ENCODE results near the gene MYRF. TPM values are rescaled to one million over a fixed set of nuclear protein-coding genes. Genes with fewer than 3 reads are reported as not detected.

Gene MYRF
- total and polyA plus RNA-seq, 12 donors, result 0.13 to 2.6 (median 0.89) TPM

DNA sequence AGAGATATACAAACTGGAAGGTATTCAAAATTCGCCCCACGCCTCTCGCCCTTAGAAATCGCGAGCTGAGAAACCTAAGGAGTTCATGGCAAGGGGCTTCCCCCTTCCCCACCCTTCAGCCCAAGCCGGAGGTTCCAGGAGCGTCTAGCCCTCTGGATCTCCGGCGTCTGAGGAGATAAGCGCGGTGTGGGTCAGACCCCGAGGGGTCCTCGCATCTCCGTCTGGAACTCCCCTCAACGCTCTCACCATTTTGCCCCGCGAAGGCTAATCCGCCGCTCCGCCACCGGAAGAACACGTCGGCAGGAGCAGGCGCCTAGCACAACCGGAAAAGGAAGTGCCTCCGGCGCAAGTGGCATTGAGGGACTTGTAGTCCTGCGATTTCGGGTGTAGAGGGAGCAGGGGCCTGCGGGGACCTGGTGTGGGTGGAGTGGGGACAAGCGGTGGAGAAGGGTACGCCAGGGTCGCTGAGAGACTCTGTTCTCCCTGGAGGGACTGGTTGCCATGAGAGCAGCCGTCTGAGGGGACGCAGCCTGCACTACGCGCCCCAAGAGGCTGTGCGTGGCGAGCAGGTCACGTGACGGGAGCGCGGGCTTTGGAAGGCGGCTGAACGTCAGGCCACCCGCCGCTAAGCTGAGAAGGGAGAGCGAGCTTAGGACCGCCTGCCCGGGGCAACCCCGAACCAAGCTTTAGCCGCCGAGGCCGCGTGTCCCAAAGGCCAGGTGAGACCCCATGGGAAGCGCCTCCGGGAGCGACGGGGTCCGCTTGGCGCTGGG is 40.1 kb downstream of the MYRF start, which contains the start of the genes FEN1 and TMEM258:
Gene FEN1 (plus strand): TSS at position 602 of the 773 bp plus-strand sequence. CDS start 2,451 bp downstream, outside the sequence.
Gene TMEM258 (minus strand): TSS at position 290 of the 773 bp plus-strand sequence. CDS start 41 bp downstream, at position 249.
- Histone ChIP-seq H3K9me3 (replicated peaks in 1 of 3) (no peaks in the 10 kb centered on the region), H3K4me3 (peak within 1 kb of the TSS; percentile 44 to 70 (median 54)), H3K27ac (peak within 1 kb of the TSS; percentile 22 to 97 (median 90)), H3K27me3 (no peaks in the 10 kb centered on the region), H3K4me1 (replicated peaks in 1 of 2) (peaks cover 5 to 21% of the 10 kb centered on the region in 2 donors), H3K36me3 (replicated peaks in 1 of 2) (peaks cover 0 to 31% of the 10 kb centered on the region in 2 donors)
- 0 to 1% (median 0%) methylated on average over 5 to 61 of the region's 61 CpGs for WGBS, 4 donors
- TF ChIP-seq POLR2A (IDR thresholded peaks at IDR 0.05), result peak; percentile 31 to 76
- TF ChIP-seq, protein P1, sequence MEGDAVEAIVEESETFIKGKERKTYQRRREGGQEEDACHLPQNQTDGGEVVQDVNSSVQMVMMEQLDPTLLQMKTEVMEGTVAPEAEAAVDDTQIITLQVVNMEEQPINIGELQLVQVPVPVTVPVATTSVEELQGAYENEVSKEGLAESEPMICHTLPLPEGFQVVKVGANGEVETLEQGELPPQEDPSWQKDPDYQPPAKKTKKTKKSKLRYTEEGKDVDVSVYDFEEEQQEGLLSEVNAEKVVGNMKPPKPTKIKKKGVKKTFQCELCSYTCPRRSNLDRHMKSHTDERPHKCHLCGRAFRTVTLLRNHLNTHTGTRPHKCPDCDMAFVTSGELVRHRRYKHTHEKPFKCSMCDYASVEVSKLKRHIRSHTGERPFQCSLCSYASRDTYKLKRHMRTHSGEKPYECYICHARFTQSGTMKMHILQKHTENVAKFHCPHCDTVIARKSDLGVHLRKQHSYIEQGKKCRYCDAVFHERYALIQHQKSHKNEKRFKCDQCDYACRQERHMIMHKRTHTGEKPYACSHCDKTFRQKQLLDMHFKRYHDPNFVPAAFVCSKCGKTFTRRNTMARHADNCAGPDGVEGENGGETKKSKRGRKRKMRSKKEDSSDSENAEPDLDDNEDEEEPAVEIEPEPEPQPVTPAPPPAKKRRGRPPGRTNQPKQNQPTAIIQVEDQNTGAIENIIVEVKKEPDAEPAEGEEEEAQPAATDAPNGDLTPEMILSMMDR (IDR thresholded peaks at IDR 0.05), result peak in 4 of 6 experiments; percentile 8 to 26 (median 13)
- DNase-seq, result peak; percentile 85 to 94 (median 93)
- intact Hi-C loops (cut with DNase I), result no loop called here

DNA sequence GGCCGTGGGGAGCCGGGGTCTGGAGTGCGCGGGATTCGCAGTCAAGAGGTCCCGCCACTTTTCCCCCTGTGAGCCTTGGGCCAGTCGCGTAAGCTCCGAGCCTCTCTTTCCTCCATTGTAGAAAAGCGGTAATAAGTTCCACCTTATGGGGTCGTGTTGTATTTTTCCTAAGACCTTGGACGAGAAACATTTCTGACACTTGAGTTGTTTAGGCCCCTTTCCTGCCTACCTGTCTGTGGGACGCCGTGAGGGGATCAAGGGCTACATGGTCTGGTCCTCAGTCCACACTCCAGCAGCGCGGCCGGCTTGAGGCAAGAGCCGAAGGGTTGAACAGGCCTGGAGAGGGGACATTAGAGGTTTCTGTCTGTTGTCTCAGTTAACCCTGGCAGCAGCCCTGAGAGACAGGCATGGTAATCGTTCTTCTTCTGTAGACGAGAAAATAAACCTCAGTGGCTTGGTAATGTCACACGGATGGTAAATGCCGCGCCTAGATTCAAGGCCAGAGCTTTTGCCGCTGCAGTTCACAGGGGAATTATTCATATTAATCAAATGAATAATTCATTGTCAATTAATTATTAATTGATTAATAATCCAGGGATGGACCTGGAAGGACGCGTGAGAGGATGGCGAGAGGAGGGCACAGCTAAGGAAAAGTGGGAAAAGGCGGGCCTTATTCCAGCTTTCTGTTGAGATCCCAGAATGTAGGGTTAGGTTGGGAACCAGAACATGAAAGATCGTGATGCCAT is 40.8 kb downstream of the MYRF start:
- 3 to 5% (median 4%) methylated on average over 17 to 29 of the region's 29 CpGs for WGBS, 4 donors
- peak overlapping the region in 4 of 5 donors; percentile 89 to 97 (median 93) for H3K27ac ChIP-seq
- H3K4me1 ChIP-seq (replicated peaks in 1 of 2), result peaks cover 5 to 24% of the 10 kb centered on the region in 2 donors
- intact Hi-C loops (cut with DNase I), result no loop called here
- TF ChIP-seq POLR2A (IDR thresholded peaks at IDR 0.05), result no peak
- TF ChIP-seq, protein P1 (IDR thresholded peaks at IDR 0.05), result no peak
- H3K36me3 ChIP-seq (replicated peaks in 1 of 2), result peaks cover 0 to 23% of the 10 kb centered on the region in 2 donors
- DNase-seq, result no peak
- no peaks in the 10 kb centered on the region for H3K9me3 ChIP-seq (replicated peaks in 1 of 3)
- no peaks in the 10 kb centered on the region for H3K27me3 ChIP-seq
- peak overlapping the region; percentile 36 to 70 (median 54) for H3K4me3 ChIP-seq

DNA sequence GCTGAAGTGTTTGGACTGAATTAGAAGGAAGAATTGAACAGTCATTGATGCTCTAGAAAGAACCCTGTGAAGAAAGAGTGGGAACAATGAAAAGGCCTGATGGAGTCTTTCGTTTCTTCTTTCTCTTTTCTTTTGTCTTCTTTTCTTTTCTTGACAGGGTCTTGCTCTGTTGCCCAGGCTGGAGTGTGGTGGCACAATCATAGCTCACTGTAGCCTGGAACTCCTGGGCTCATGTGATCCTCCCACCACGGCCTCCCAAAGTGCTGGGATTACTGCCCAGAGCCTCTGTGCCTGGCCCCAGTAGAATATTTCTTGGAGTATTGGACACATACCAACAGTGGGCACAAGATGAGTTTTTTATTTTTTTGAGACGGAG is 41.4 kb downstream of the MYRF start:
- Histone ChIP-seq H3K4me3 (no peak overlapping the region), H3K27me3 (no peaks in the 10 kb centered on the region), H3K4me1 (replicated peaks in 1 of 2) (peaks cover 5 to 24% of the 10 kb centered on the region in 2 donors), H3K27ac (no peak overlapping the region), H3K9me3 (replicated peaks in 1 of 3) (no peaks in the 10 kb centered on the region), H3K36me3 (replicated peaks in 1 of 2) (peaks cover 0 to 17% of the 10 kb centered on the region in 2 donors)
- WGBS, 4 donors, result 51 to 75% (median 64%) methylated on average over 2 to 3 of the region's 3 CpGs
- intact Hi-C loops (cut with DNase I), result no loop called here
- no peak for DNase-seq
- TF ChIP-seq POLR2A (IDR thresholded peaks at IDR 0.05), result no peak
- TF ChIP-seq, protein P1 (IDR thresholded peaks at IDR 0.05), result no peak

DNA sequence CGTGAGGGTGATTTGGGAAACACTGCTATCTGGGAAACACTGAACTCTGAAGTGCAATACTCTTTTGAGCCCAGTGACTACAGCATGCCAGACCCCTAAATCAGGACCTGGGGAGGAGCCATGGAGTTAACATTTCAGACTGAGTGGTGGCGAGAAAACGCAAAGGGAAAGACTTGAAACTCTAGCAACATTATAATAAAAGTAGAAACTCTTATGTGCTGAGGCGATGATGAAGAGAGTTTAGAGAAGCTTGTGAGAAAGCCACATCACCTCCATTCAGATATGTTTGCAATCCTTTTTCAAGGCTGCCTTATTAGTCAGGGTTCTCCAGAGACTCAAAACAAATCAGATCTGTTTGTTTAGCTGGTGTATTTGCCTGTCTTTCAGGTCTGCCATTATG is 42.1 kb downstream of the MYRF start:
- Histone ChIP-seq H3K4me1 (replicated peaks in 1 of 2) (peaks cover 5 to 24% of the 10 kb centered on the region in 2 donors), H3K4me3 (no peak overlapping the region), H3K27me3 (no peaks in the 10 kb centered on the region), H3K9me3 (replicated peaks in 1 of 3) (no peaks in the 10 kb centered on the region), H3K36me3 (replicated peaks in 1 of 2) (peaks cover 0 to 10% of the 10 kb centered on the region in 2 donors), H3K27ac (no peak overlapping the region)
- WGBS, 4 donors, result 80 to 92% (median 88%) methylated on average over 4 of the region's 4 CpGs
- TF ChIP-seq, protein P1 (IDR thresholded peaks at IDR 0.05), result no peak
- TF ChIP-seq POLR2A (IDR thresholded peaks at IDR 0.05), result no peak
- intact Hi-C loops (cut with DNase I), result no loop called here
- no peak for DNase-seq

Measured in adrenal gland (tissue), 12 donors.